ENCODE measurements around the gene ZDHHC11B. TPM values are rescaled to one million over a fixed set of nuclear protein-coding genes. Genes with fewer than 3 reads are reported as not detected.
"Not testable (repeated sequence)": the region's sequence is repeated elsewhere in the genome, so short reads cannot be mapped to it uniquely, and the experiment has no call there.

ZDHHC11B gene
- total RNA-seq, 1 experiment from 2014 or later = 0.40 TPM

DNA sequence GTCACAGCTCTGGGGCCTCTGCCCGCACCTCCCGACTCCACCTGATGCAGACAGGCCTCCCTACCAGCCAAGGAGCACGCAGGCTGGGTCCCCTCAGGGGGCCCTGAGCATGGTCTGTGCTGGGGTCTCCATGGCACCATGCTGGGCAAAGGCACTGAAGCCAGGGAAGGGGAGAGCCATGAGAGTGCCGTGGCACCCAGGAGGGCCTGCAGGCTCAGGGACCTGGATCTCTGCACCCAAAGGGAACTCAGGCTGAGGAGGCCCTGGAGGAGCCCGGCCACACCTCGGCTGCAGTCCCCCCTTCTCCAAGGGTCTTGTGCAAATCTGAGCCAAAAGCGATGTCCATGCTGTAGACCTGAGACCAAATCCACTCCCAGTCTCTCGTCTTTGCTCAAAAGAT lies 32.5 kb downstream of the ZDHHC11B start:
- H3K27me3 ChIP-seq (ENCODE audit: low read length); DNase-seq; H3K9me3 ChIP-seq (ENCODE audit: low read length); intact Hi-C loops (cut with micrococcal nuclease); H3K9me2 ChIP-seq (replicated peaks; ENCODE audit: low read length); H2AFZ ChIP-seq (ENCODE audit: low read length); H3K4me2 ChIP-seq (ENCODE audit: low read length); CTCF ChIA-PET; H3K9ac ChIP-seq (ENCODE audit: low read length); H3F3A ChIP-seq (ENCODE audit: low read length, unreplicated experiment); H3K4me1 ChIP-seq (ENCODE audit: insufficient read depth, low read length); H3K79me2 ChIP-seq (ENCODE audit: low read length); H4K20me1 ChIP-seq (ENCODE audit: low read length); POLR2A ChIA-PET (ENCODE audit: unreplicated experiment); H3K36me3 ChIP-seq (ENCODE audit: low read depth, low read length); BruUV-seq (replicated peaks); H3K4me3 ChIP-seq (ENCODE audit: low read length); H3K27ac ChIP-seq (ENCODE audit: low read length); ATAC-seq: not testable (repeated sequence)

DNA sequence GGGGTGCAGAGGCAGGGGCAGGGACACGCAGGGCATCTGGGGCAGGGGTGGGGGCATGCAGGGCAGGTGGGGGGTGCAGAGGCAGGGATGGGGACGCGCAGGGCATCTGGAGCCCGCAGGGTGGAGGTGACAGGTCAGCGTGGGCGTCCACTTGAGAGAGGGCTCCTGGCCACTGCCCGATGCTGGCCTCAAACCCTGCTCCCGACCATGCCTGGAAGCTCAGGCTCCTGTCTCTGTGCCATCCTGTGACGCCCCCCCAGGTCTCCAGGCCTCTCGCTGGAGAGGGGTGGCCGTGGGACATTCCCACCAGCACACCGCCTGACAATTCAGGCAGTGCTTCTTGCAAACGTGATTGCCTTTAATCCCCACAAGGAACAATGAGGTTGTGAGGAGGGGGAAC lies 33.0 kb downstream of the ZDHHC11B start:
- POLR2A ChIA-PET (ENCODE audit: unreplicated experiment) = no interaction called here
- no peak overlapping the region for H3K4me2 ChIP-seq (ENCODE audit: low read length)
- no peaks in the 10 kb centered on the region for H4K20me1 ChIP-seq (ENCODE audit: low read length)
- BruUV-seq (replicated peaks) = no TSS peak
- no peaks in the 10 kb centered on the region for H3K4me1 ChIP-seq (ENCODE audit: insufficient read depth, low read length)
- H3K79me2 ChIP-seq (ENCODE audit: low read length) = no peaks in the 10 kb centered on the region
- no peaks in the 10 kb centered on the region for H3K36me3 ChIP-seq (ENCODE audit: low read depth, low read length)
- TF ChIP-seq EZH2phosphoT487 (IDR thresholded peaks at IDR 0.05; ENCODE audit: borderline replicate concordance, low read length) = no peak
- no peak for TF ChIP-seq EZH2 (IDR thresholded peaks at IDR 0.05; ENCODE audit: low read length, unreplicated experiment)
- TF ChIP-seq, protein P1, sequence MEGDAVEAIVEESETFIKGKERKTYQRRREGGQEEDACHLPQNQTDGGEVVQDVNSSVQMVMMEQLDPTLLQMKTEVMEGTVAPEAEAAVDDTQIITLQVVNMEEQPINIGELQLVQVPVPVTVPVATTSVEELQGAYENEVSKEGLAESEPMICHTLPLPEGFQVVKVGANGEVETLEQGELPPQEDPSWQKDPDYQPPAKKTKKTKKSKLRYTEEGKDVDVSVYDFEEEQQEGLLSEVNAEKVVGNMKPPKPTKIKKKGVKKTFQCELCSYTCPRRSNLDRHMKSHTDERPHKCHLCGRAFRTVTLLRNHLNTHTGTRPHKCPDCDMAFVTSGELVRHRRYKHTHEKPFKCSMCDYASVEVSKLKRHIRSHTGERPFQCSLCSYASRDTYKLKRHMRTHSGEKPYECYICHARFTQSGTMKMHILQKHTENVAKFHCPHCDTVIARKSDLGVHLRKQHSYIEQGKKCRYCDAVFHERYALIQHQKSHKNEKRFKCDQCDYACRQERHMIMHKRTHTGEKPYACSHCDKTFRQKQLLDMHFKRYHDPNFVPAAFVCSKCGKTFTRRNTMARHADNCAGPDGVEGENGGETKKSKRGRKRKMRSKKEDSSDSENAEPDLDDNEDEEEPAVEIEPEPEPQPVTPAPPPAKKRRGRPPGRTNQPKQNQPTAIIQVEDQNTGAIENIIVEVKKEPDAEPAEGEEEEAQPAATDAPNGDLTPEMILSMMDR (conservative IDR thresholded peaks at IDR 0.05; ENCODE audit: low read depth, low read length) = no peak
- CTCF ChIA-PET = no interaction called here
- no peak overlapping the region for H3K27ac ChIP-seq (ENCODE audit: low read length)
- no peaks in the 10 kb centered on the region for H3K9me2 ChIP-seq (replicated peaks; ENCODE audit: low read length)
- H2AFZ ChIP-seq (ENCODE audit: low read length) = no peak overlapping the region
- ATAC-seq = no peak
- H3K27me3 ChIP-seq (ENCODE audit: low read length) = no peaks in the 10 kb centered on the region
- no peaks in the 10 kb centered on the region for H3K9me3 ChIP-seq (ENCODE audit: low read length)
- H3F3A ChIP-seq (ENCODE audit: low read length, unreplicated experiment) = no peaks in the 10 kb centered on the region
- H3K4me3 ChIP-seq (ENCODE audit: low read length) = no peak overlapping the region
- H3K9ac ChIP-seq (ENCODE audit: low read length) = no peak overlapping the region
- no peak for DNase-seq
- intact Hi-C loops (cut with micrococcal nuclease) = no loop called here

DNA sequence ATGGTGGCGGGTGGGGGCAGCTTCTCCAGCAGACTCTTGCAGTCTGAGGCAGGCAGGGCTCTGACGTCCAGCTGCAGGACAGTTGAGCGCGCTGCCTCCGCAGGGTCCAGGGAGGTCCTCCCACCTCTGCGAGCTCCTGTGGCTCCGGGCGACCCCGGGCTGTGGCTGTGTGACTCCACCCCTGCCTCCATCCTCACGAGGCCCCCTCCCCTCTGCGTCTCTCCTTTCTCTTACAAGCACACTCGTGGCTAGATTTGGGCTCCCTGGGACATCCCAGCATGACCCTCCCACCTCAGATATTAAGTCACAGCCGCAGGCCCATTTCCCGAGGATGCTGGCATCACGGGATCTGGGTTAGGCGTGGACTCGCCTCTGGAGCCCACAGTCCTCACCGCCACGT lies 34.3 kb downstream of the ZDHHC11B start:
- CTCF ChIA-PET; BruUV-seq (replicated peaks); POLR2A ChIA-PET (ENCODE audit: unreplicated experiment): not testable (repeated sequence)

DNA sequence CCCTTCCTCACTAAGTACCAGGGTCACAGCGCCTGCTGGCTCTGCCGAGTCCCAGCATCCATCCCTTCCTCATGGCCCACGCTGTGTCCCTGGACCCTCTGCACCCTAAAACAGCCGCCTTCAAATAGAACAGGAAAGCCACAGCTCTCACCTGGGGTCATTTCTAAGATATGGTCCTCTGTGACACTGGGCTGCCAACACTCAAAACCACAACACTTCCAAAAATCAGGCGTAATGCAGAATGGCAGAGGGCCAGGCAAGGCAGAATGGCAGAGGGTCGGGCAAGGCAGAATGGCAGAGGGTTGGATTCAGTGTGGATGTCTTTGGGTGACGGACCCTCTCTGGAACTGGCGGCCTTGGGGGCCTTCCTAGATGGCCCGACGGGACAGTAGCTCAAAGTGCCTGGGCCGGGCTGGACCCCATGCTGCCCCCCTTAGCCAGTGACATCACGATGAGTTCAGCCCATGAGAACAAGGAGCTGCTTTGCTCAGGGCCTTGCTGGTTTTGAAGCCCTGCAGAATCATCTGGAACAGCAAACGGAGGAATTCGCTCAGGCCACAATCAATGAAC lies 35.3 kb downstream of the ZDHHC11B start:
- no peak overlapping the region for H3K9ac ChIP-seq (ENCODE audit: low read length)
- no peak for ATAC-seq
- no peaks in the 10 kb centered on the region for H3K27me3 ChIP-seq (ENCODE audit: low read length)
- H3K4me1 ChIP-seq (ENCODE audit: insufficient read depth, low read length) = no peaks in the 10 kb centered on the region
- ChIA-PET CTCF (no interaction called here), POLR2A (ENCODE audit: unreplicated experiment) (no interaction called here)
- BruUV-seq (replicated peaks) = no TSS peak
- H3K9me3 ChIP-seq (ENCODE audit: low read length) = no peaks in the 10 kb centered on the region
- H3K79me2 ChIP-seq (ENCODE audit: low read length) = no peaks in the 10 kb centered on the region
- intact Hi-C loops (cut with micrococcal nuclease) = no loop called here
- no peak overlapping the region for H3K4me2 ChIP-seq (ENCODE audit: low read length)
- no peak overlapping the region for H3K4me3 ChIP-seq (ENCODE audit: low read length)
- no peaks in the 10 kb centered on the region for H3K9me2 ChIP-seq (replicated peaks; ENCODE audit: low read length)
- no peaks in the 10 kb centered on the region for H4K20me1 ChIP-seq (ENCODE audit: low read length)
- no peak overlapping the region for H3K27ac ChIP-seq (ENCODE audit: low read length)
- H2AFZ ChIP-seq (ENCODE audit: low read length) = no peak overlapping the region
- no peaks in the 10 kb centered on the region for H3K36me3 ChIP-seq (ENCODE audit: low read depth, low read length)
- TF ChIP-seq EZH2 (IDR thresholded peaks at IDR 0.05; ENCODE audit: low read length, unreplicated experiment) = no peak
- TF ChIP-seq EZH2phosphoT487 (IDR thresholded peaks at IDR 0.05; ENCODE audit: borderline replicate concordance, low read length) = no peak
- TF ChIP-seq, protein P1 (conservative IDR thresholded peaks at IDR 0.05; ENCODE audit: low read depth, low read length) = no peak
- DNase-seq = no peak
- no peaks in the 10 kb centered on the region for H3F3A ChIP-seq (ENCODE audit: low read length, unreplicated experiment)

More for the DNA sequence above, 34.3 kb downstream of the ZDHHC11B start:
- H3K27ac ChIP-seq (ENCODE audit: low read length); H2AFZ ChIP-seq (ENCODE audit: low read length); intact Hi-C loops (cut with micrococcal nuclease); DNase-seq; H4K20me1 ChIP-seq (ENCODE audit: low read length); ATAC-seq; H3K27me3 ChIP-seq (ENCODE audit: low read length); H3K4me1 ChIP-seq (ENCODE audit: insufficient read depth, low read length); H3K4me3 ChIP-seq (ENCODE audit: low read length); H3K9me3 ChIP-seq (ENCODE audit: low read length); H3K9ac ChIP-seq (ENCODE audit: low read length); H3K79me2 ChIP-seq (ENCODE audit: low read length); H3K36me3 ChIP-seq (ENCODE audit: low read depth, low read length); H3F3A ChIP-seq (ENCODE audit: low read length, unreplicated experiment); H3K9me2 ChIP-seq (replicated peaks; ENCODE audit: low read length); H3K4me2 ChIP-seq (ENCODE audit: low read length): not testable (repeated sequence)

DNA sequence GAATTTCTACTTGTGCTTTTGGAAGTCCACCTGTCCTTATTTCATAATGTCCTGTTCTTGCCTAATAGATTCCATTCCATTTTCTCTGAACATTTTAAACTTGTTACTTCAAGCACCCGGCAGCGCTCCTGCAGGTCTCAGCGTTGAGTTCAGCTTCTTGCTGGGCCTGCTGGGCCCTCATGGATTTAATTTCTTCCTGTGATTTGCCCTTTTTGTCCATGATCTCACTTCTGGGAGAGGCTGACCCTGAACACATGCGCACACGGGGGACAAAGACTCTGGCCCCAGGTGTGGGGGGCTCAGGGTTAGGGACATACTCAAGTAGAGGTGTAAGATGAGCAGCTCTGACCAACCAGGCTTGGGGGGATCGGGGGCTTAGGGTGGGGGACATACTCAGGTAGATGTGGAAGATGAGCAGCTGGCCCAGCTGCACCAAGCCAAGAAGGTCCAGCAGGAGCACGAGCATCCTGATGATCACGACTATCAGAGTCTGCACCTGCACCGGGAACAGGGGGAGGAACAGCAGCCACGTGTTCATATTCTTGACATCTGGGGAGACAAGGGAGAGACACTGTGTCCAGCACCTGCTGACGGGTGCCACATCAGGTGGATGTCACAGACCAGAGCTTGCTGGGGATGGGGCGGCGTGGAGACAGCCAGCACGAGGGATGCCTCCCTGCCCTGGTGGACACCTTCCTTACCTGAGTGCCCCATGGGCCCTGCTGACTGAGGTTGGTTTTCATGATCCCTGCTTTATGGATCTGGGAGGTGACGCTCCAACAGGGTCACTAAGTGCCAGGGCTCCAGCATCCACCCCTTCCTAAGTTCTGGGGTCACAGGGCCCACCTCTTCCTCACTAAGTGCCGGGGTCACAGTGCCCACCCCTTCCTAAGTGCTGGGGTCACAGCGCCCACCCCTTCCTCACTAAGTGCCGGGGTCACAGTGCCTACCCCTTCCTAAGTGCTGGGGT lies 36.2 kb downstream of the ZDHHC11B start:
- BruUV-seq (replicated peaks); CTCF ChIA-PET; DNase-seq; H3K9me3 ChIP-seq (ENCODE audit: low read length); H3K9ac ChIP-seq (ENCODE audit: low read length); H3F3A ChIP-seq (ENCODE audit: low read length, unreplicated experiment); intact Hi-C loops (cut with micrococcal nuclease); H3K9me2 ChIP-seq (replicated peaks; ENCODE audit: low read length); H3K27ac ChIP-seq (ENCODE audit: low read length); H2AFZ ChIP-seq (ENCODE audit: low read length); H3K4me2 ChIP-seq (ENCODE audit: low read length); POLR2A ChIA-PET (ENCODE audit: unreplicated experiment); H3K4me3 ChIP-seq (ENCODE audit: low read length); H3K36me3 ChIP-seq (ENCODE audit: low read depth, low read length); ATAC-seq; H3K27me3 ChIP-seq (ENCODE audit: low read length); H3K4me1 ChIP-seq (ENCODE audit: insufficient read depth, low read length); H4K20me1 ChIP-seq (ENCODE audit: low read length); H3K79me2 ChIP-seq (ENCODE audit: low read length): not testable (repeated sequence)
